HG02763 (cell line): Measurements from ENCODE around the gene ATXN3L.

ENCODE experiments used
- ATAC-seq: cut with Tn5 transposase; IDR thresholded peaks from one replicate; pipeline ENCODE4 v1.9.1; 2021; ENCODE audit warnings: mild to moderate bottlenecking, moderate library complexity; ENCODE audit not compliant: unreplicated experiment

Gene ATXN3L

DNA sequence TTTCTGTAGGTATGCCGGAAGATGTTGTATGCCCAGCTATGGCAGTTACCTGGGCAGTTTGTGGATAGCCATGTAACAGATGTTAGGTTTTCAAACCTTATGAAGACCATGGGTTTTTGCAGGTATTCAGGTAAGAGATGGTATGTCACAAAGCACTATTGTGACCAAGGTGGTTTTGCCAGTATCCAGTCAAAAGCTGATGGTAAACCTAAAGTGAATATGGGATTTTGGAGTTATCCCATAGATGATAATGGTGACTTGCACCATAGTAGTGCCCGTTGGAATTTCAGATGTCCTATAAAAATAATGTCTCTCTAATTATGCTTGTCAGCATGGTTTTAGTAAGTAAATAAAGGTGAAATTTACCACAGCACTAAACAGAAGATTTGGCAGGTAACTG lies at the start of gene ATXN3L:
Gene ATXN3L (minus strand): TSS at position 101 of the 400 bp plus-strand sequence. CDS start 119 bp downstream, outside the sequence.
- ATAC-seq: no peak

DNA sequence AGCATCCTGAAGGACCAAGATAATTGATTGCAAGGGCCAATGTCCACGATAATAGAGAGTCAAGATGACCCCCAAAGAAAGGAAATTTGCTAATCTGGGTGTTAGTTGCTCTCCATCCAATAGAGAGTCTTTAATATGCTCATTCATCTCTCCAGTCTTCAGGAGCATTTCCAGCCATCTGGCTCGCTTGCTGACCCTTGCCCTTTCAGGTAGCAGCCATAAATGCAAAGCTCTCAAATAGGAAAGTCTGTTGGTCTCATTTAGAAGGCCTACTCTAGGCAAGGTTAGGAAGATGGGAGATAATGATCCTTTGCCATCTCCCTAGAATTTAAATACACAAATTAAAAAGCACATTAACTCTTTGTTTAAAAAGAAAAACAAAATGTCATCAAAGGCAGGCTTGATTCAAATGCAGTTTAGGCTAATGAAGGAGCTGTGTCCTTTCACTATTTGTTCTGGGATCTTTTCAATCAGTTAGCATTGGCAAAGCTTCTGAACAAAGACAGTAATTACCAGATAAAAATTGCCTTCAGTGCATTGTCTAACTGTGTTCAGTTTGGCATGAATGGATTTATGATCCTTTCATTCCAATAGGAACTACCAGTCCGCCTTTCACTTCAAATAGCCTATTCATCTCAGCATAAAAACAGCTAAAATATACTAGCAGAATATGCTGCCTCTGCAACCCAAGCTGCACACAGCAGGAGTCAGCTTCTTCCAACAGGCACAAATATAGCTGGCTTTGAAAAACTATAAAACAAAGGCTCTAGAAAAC lies 49.6 kb upstream of the ATXN3L start:
- ATAC-seq: no peak

DNA sequence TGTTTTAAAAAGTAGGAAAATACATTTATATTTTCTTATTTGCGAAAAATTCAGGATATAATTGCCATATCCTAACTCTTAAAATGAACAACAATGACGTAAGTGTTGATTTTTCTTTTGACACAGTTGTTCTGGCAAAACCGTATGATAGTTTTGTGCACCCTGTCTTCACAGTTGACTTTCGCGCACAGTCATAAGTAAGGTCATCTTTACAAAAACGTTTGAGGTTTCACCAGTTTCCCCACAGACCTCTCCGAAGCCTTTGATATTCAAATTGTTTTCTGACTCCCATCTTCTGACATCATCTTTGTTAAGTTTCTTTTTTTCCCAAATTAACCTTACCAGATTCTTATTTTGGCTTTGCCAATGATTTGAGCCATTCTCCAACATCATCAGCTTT lies 48.1 kb upstream of the ATXN3L start:
- no peak for ATAC-seq

DNA sequence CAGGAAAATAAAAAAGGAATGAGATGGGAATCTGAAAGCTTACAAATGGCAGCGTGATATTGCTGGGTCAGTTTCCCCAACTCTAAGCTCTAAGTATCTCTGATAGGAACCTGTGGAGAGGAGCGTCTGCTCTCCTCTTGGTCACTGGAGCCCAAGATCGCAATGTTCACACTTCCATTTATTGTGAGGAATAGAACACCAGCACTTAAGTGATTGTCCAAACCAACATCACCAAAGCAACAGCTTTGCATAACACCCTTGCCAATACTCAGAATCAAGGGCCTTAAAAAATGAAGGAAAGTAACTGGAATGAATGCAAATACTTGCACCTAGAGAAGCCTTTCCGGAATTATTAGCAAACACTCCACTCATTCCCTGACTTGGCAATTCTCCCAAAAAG lies 46.8 kb upstream of the ATXN3L start:
- ATAC-seq: no peak

DNA sequence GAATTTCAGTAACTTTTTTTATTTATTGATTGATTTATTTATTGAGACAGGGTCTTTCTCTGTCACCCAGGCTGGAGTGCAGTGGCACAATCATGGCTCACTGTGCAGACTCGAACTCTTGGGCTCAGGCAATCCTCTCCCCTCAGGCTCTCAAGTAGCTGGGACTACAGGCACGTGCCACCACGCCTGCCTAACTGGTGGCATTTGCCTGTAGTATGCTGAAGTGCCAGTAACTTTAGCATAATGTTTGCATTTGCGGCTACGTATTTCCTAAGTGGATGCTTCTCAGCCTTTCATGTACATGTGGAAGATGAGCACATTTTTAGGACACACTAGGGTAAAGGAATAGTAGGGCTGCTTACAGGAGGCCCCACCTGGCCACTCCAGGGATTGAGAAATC lies 45.3 kb upstream of the ATXN3L start:
- no peak for ATAC-seq

DNA sequence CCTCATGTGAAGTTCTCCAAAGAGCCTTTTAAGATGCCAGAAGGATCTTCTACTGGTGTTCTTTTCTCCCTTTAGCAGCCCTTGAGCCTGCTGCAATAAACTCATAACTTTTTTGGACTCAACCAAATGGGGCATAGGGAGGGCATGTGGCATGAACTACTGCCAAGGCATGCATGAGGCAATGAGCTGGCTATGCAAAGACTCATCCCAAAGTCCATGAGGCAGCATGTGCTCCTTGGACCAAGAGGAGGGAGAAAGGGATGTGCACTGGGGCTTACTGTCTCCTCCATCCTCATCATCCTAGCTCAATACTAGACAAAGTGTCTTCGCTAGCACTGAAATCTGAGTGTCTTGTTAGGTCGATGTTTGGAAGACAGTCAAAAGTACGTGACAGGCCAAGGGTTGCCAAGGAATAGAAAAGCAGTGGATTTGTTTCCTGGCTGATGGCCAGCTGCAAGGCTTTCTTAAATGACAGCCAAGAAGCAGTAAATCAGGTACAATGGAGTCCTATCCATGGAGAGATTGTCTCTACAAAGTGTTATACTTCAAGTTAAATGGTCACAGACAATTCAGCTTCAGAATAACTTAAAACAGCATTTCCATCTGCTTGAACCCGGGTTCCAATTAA lies 44.5 kb upstream of the ATXN3L start:
- no peak for ATAC-seq

DNA sequence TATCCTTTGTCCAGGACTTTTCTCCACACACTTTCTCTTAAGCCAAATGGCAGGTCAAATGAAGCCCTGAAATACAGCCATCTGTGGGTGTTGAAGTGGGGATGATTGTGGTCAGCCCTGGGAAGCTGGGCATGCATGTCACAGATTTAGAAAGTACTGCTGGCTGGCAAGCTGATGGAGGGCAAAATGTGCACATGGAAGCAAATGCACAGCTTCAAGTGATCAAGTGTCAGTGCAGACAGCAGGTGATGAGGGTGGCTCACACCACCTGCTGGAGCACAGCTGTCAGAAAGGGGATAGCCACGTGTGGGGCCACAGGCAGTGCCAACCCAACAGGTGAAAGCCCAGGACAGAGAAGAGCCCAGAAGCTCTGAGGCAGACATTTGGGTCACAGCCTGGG lies 40.3 kb upstream of the ATXN3L start:
- no peak for ATAC-seq

DNA sequence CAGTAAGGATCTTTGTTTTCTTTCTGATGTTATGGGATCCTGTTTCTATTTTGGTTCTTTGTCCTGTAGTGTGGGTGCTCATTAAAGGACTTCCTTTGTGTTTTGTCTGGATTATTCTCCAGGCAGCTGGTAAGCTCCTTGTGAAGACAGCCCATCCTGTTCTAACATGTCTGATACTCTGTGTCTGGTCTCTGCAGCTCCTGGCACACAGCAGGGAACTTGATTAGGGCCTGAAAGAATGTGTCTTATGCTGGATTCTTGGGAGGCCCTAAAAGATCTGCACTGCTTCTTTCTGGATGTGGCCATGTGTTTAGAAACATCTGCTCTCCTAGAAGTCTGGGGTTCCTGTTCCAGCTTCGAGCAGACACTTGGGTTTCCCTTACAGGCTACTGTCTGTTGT lies 38.1 kb upstream of the ATXN3L start:
- ATAC-seq: no peak

DNA sequence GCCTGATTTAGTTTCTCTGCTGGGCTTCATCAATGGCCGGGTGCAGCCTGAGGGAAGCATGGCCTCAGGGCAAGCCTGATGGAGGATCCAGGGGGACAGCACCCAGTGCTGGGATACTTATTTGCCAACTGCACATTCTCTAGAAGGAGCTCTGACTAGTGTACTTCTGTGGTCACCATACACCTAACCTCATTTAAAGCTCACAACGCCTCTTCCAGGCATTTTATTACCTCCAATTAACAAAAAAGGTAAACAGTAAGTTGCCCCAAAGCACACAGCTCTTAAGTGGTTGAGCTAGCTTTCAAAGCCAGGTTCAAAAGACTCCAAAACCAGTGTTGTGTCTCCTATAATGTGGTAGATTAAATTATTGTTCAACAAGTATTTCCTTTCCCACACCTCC lies 26.8 kb upstream of the ATXN3L start:
- no peak for ATAC-seq

DNA sequence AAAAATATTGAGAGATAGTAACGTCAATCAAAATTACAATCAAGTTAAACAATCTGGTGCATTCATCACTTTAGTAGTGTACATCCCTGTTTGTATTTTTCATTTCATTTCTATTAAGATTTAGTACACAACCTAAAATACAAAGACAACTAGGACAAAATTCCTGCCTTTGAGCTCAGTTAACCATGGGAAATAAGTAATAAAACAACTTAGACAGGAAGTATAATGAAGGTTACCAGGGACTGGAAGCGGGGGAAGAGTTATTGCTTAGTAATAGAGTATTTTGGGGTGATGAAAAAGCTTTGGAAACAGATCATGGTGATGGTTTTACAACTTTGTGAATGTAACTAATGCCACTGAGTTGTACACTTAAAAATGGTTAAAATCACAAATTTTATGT lies 25.6 kb upstream of the ATXN3L start:
- no peak for ATAC-seq

DNA sequence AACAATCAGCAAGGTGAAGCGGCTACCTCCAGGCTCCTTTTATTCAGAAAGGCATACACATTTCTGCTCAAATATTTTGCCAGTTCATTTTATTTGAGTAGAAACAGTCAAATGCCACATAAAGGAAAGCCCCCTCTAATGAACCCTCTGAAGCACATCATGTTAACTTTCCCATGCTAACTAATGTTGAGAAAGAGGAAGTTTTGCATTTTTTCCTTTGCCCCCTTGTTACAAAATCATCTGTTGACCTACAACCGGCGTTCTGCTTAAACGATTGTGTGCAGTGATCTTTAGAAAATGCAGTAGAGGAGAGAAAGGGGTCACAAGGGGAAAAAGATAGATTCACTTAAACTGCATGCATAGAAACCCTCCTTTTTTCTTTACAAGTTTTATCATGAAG lies 25.2 kb upstream of the ATXN3L start:
- ATAC-seq: no peak

DNA sequence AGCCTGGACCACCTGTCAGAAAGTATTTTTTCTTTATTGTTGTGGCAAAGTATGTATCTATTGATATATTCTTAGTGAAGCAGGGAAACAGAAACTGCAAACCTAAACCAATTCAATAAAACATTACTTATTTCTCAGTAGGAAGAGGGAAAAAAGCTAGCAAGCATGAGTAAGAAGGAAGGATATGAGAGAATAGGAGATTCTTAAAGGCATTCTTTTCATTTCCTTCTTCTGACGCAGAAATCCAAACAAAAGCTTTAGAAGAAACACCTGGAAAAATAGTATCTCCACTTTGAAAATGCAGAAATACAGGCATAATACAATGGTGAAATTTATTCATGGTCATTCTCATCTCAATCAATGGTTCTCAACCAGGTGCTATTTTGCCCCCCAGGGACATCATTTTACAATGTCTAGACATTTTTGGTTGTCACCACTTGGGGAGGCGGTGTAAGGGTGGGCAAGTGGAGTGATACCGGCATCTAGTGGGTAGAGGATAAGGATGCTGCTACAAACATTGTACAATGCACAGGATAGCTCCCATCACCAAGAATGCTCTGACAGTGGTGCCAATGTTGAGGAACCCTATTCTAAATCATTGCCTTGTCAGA lies 21.7 kb upstream of the ATXN3L start:
- ATAC-seq: no peak

DNA sequence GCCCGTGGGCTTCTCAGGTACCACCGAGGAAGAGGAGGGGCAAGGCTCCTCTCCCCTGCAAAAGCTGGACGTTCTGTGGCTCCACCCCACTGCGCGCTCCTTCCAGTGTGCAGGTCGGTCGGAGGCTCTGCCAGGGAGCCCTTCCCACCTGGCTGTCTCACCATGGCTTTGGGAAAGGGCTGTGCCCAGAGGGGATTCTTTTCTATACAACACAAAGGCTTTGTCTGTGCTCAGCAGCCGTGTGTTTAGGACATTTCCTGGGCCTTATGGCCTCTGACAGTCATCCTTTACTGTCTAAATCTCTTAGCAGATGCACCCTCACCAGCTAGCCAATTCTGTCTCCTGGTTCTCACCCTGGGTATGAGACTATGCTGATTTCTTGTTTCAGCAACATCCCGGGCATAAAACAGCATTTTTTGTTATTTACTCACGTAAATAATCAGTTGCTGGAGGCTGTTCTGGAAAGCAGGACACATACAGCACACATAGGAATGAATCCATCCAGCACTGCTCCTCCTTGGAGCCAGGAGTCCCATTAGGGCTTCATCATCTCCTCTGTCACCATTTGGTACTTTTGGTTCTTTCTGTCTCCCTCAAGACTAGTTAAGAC lies 20.4 kb upstream of the ATXN3L start:
- ATAC-seq: no peak

DNA sequence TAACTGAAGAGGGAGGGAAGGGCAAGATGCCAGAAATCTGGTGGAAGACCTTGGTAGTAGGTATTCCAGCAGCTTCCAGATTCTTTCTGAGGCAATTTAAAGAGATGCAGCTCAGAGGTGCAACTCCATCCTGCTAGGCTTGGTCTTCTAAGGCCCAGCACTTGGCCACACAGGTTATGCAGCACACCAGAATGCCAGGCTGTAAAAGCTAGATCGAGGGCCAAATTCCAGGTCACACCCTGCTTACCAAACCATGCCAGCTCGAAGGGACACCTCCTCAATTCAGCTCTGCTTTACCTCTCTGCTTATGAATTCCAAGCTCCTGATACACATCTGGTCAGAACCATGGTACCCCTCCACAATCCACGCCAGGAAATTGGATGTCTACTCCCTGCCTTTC lies 19.8 kb upstream of the ATXN3L start:
- no peak for ATAC-seq

DNA sequence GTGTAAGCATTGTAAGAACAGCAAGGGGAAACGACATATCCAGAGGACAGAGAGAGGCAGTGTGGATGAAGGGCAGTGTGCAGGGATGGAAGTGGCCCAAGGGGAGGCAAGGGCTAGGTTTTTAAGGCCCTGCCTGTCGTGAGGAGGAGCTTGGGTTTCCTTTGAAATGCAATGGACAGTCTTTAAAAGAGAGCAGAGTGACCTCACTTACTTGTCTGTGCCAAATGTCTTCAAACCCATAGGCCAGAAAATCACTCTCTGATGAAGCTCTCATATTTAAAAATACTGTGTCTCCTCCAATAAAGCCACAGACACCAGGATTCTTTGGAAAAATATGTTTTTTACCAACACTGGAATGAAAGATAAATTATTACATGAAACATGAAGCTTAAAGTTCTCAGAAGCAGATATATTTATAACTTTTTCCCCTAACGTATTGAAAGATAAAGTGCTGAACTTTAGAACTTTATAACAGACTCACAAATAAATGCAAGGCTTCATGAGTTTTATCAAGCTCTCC lies 19.2 kb upstream of the ATXN3L start:
- ATAC-seq: no peak

DNA sequence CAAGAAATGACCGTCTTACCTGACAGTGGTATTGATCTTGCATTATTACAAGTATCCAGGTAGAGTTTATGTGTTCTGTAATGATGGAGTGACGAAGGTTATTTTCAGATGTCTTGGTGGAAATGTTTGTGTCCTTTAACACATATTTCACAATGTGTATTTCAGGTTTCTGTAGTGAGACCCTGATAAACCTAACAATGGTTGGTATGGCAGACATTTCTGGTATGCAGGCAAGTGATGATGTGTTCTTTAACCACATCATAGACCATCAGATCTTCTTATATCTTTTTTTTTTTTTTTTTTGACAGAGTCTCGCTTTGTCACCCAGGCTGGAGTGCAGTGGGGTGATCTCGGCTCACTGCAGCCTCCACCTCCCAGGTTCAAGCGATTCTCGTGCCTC lies 14.6 kb upstream of the ATXN3L start:
- no peak for ATAC-seq

DNA sequence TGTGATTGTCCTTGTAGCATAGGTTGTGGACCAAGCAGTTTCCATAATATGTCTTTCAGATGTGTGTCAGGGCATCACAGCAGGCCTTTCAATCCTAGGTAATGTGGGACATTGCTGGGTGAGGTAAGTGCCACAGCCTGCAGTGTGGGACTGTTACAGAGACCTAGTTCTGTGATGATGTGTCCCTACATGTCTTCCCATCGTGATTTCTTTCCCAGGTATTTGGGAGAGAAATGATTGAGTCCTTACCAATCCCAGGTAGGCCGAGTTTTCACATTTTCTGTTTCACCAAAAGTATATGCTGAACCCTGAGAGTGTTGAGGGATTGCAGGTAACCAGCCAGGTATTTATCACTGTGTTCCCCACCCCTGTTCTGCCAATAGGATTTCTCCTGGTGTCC lies 10.6 kb upstream of the ATXN3L start:
- no peak for ATAC-seq

DNA sequence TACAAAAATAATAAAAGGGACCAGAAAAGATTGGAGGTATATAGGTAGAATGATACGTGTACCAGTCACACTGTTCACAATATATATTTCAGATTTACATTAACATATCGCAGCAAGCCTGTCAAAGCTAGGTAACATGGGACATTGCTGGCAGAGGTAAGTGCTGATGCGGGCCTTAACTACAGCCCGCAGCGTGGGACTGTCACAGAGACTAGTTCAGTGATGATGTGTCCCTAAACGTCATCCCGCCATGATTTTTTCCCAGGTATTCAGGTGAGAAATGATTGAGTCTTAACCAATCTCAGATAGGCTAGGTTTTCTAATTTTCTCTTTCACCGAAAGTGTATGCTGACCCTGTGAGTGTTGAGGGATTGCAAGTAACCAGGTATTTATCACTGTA lies 7.8 kb upstream of the ATXN3L start:
- no peak for ATAC-seq

DNA sequence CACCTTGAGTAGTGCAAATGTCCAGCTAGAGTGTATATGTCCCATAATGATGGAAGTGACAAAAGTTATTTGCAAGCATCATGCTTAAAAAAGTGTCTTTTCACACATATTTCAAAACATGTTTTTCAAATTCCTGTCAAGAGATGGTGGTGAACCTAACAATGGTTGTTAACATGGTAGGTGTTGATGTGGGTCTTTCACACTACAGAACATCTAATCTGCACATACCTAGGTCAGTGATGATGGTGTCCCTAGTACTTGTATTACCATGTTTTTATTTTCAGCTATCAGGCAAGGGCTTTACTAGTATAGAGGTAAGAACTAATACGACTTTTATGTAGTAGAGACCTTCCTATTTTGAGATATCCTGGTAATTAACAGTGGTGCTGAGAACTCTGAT lies 3.4 kb upstream of the ATXN3L start:
- no peak for ATAC-seq

DNA sequence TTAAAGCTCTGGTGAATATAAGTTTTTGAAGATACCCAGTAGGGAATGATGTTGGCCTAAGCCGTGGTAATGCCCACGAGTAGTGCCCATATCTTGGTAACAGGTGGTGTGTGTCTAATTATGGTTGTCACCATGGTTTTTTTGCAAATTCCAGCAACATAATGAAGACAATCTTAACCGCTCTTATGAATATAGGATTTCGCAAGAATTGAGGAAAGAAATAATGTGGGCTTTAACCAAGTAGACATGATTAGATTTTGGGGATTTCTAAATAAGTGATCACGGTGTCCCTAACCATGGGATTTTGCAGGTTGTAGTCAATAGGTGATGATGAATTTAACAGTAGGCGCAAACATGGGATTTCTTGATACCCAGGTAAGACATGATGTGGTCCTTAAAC lies 2.5 kb downstream of the ATXN3L start:
- ATAC-seq: no peak

DNA sequence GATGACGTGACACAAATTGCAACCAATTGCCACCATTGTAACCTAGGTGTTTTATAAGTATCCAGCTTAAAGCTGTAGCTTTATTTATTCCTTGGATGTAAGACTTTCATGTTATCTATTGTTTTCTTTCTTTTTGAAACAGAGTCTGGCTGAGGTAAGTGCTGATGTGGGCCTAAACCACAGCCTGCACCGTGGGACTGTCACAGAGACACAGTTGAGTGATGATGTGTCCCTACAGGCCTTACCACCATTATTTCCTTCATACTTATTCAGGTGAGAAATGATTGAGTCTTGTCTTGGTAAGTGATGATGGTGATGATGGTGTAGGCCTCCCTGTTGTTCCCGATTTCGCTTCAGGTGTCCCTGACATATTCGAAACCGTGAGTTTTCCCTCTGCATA lies 8.3 kb downstream of the ATXN3L start:
- ATAC-seq: no peak

DNA sequence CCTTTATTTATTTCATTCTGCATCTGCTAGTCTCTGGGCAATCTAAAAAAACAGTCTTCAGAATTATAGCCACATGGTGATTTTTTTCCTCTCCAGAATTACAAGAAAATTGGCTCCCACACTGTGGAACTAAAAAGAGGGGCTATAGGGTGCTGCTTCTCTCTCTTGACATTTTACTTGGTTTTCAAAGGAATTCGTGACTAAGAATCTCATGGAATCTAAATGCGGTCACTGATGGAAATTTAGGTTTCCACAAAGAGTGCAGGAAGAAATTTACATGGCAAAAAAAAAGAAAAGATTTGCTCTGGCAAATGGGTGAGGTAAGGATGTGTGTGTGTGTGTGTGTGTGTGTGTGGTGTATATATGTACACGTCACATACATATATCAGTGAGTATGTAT lies 10.2 kb downstream of the ATXN3L start:
- ATAC-seq: no peak
